GM19468 (cell line): ENCODE data around the gene CD44.

Source experiments
- ATAC-seq: cut with Tn5 transposase; IDR thresholded peaks from one replicate; pipeline ENCODE4 v1.9.1; 2021; ENCODE audit warnings: mild to moderate bottlenecking, moderate library complexity, moderate number of reproducible peaks; ENCODE audit not compliant: unreplicated experiment; ENCODE audit errors: extremely low read depth

The CD44 gene

DNA sequence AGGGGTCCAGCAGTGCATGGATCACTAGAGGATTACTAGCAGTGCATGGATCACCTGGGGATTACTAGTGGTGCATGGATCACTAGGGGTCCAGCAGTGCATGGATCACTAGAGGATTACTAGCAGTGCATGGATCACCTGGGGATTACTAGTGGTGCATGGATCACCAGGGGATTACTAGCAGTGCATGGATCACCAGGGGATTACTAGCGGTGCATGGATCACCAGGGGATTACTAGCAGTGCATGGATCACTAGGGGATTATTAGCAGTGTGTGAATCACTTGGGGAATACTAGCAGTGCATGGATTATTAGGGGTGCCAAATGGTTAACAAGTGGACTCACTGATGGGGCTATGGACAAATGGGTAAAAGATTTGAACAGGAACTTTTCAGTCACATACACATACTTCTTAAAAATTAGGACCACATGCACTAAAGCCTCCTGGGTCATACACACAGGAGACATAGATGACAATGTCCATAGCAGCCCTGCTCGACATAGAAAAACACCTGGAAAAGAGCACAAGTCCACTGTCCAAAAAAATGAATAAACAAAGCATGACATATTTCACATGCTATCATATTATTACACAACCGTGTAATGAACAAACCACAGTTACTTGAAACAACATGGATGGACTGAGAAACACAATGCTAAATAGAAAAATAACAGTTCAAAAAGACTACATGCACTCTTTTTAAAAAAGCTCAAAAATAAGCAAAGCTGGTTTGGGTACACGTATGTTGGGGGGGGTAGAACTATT lies 109.8 kb downstream of the CD44 start:
- ATAC-seq: no peak

DNA sequence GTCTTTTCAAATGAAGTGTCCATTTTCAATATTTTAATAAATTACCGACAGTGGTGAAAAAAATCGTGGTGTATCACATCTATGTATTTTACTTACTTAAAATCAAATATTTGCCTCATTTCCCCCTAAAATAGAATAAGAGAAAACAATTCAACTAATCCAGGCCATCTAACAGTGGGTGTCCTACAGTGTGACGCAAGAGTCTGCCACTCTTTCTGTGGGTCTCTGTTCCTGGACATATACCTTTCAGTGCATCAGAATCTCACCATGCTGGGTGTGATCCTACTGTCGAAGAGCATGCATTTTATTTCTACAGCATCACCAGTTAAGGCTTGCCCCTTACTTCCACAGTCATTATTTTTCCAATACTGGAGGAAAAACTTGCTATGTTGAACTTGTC lies 111.2 kb downstream of the CD44 start:
- no peak for ATAC-seq

DNA sequence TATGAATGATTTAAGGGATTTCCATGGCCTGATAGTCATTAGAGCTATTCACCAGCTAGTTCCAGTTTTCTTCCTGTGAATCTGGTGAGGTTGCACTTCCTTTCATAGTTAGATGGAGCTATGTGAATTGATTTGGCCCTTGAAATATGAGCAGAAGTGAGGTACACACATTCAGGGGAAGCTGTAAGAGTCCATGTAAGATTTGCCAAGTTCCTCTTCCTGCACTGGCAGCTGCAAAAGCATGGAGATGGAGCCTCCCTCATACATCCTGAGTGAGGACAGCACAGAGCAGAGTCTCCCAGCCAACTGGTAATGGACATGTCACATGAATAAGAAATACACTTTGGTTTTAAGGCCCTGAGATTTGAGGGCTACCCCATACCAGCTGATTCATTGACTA lies 111.7 kb downstream of the CD44 start:
- no peak for ATAC-seq

DNA sequence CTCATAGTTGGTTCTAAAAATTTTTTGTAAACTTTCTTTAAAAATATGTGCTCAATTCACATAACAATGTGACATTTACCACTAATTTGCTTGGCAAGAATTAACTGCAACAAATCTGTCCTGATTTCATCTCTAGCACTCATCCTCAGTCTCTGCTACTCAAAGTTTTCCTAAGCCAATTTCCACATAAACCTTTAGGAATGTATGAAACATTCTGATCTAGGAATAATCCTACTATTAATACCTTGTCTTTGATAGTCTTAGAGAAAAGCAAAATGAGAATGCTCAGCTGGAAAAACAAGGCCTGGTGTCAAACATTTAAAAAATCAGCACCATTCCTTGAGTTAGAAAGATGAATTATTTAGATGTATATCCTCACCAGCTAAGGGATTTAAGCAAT lies 114.3 kb downstream of the CD44 start:
- no peak for ATAC-seq

DNA sequence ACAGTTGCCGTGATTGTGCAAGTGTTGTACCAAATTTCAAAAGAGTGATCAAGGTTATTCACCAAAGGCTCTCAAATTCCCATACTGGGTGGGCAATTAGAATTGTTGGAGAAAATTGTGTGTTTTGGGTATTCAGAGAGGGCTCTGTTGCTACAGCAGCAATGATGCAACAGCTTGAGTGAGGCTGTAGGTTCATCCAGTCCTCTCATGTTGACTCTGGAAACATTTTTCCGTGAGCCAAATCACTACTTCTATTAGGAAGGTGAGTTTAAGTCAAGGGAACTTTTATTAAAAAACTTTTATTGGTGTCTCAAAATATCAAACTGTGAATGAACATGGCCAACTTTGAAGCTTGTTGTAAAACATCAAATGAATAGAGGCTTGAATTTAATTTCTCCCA lies 116.5 kb downstream of the CD44 start:
- ATAC-seq: no peak

DNA sequence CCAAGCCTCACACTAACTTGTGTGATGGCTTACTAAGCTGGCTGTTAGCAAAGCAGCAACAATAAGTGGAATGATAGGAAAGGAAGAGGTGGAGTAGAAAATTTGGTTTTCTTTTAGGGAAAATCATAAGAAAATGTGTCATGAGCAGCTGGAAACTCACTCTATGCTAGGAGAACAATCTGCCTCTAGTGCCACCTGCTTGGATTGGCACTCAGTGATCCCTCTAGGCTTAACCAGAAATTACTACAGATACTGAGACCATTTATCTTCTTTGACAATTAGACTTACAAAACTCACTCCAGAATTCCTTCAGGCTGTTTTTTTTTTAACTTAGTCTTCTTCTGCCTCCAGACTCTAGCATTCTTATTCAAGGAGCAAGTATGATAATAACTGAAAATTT lies 117.3 kb downstream of the CD44 start:
- ATAC-seq: no peak

DNA sequence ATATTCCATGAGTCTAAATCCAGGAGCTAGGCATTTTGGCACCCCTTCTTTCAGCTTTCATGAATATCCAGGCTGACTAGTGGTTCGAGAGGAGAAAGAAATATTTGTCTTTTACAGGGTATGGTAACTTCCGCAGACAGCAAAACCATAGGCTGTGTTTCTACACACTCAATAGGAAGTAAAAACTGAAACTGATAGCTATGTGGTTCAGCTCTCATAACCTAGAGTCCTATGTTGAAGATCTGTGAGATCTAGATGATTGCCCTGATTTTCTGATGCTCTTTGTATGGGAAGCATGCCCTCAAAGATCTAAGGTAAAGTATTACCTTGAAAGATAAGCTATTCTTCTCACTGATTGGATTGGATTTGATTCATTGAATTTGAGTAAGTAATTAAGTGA lies 118.3 kb downstream of the CD44 start:
- peak; percentile 93 for ATAC-seq

DNA sequence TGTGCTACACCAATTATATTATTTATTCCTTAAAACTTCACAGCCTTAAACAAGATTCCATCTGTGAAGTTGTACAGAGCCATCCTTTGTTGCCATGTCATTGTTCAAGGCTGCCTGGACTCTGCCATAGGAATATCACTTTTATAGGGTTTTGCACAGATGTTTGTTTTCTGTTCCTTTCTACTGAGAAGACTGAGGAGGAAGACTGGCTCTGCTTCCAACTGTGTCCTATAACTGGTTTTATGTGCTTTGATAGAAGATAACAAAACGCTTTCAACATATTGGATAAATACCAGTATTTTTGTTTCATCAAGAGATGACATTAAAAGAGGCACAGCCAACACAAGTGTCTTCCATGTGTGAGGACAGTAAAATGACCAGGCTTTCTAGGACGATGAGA lies 120.6 kb downstream of the CD44 start:
- no peak for ATAC-seq

DNA sequence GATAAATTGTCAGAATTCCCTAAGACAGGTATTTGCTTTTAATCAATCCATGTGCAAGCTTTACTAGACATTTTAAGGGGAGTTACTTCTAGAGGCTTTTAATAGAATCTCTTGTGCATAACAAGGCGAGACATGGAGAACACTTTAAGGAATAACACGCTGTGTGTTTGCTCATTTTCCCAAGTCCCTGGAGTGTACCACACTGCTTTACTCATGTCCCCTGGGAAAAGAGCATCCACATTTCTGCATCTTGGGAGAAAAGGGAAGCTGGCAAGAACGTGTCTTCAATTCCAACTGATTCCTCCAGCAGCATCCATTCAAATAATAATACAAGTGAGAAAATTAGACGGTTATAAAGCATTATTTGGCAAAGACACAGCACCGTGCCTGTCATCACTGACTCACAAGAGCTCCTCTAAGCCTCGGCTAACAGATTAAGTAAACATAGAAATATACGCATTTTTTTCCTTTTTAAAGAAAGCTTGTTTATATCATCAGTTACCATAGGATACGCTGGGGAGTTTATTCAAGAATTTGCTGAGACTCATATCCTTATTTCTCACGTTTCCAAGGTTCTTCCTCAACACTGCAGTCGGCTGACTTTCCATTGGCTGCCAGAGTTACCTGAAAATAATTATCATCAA lies 121.5 kb downstream of the CD44 start:
- ATAC-seq: no peak

DNA sequence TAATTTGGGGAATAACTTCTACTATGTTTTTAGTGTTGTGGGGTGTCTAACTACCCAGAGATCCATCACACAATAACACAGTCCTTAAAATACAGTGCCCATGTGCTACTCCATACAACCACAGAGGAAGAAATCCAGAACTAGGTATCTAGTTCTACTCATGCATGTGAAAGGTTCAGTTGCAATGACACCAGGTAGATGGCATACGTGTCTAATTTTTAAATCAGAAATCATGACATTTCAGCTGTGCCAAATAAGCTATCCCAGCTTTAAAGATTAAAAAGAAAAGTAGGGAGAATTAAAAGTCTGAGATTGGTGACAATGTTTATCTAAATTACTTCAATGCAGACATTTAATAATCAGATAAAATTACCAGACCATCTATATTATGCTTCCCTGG lies 122.2 kb downstream of the CD44 start:
- ATAC-seq: no peak

DNA sequence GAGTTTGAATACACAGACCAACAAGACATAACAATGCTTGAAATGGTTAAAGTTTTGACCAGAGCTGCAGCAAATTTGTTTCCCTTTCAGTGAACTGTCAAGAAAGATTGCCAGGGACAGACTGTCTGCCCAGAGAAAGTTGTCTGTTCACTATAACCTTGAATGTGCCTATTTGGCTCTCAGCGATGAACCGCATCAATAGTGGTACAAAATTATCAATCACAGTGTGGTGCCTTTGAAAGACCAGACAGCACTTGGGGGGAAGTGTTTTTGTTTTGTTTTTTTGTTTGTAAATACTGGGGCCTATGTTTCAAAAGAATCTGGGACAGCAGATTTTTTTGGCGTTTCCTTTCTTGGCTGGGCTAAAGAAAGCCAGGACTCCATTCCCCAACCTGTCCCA lies 123.1 kb downstream of the CD44 start:
- ATAC-seq: no peak

DNA sequence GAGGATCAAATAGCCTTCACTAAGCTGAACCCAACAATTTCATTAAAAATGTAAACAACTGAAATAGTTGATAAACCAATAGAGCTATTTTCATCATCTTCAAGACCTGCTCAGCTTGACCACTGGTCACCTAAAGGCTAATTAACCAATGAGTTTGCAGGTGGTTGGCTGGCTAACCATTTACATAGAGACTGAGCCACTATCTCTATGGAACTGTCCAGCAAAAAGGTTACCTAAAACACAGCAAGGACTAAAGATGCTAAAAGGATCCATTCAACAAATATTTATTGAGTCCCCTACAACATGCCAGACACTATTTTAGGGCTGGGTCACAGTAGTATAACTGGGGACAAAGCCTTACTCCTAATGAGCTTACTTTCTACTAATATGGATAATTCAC lies 123.8 kb downstream of the CD44 start:
- no peak for ATAC-seq

DNA sequence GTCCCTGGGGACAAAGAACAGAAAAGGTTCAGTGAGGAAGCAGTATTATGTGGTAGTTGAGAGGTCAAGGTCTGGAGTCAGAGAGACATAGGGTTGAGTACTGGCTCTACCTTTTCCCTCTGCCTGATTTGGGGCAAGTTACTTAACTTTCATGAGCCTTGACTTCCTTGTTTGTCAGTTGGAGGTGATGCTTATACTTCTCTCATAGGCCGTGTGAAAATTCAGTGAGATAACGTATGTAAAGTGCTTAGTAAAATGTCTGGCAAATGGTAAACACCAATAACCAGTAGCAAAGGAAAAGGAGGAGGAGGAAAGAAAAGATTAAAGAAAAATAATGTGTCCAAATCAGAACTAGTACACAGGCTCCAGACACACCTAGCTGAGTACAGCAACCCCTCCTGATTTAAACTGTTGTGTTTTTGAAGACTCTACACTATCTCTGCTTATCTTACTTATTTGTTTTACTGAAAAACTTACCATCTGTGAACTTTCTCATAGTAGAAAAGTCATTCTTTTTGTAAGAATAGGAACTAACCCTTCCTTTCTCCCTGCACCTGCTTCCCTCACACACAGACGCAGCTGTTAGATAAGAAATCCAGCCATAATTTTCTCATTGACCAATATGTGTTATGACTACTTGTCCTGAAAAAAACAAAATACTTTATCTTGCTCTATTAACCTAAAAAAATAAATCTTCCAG lies 126.9 kb downstream of the CD44 start:
- ATAC-seq: no peak

DNA sequence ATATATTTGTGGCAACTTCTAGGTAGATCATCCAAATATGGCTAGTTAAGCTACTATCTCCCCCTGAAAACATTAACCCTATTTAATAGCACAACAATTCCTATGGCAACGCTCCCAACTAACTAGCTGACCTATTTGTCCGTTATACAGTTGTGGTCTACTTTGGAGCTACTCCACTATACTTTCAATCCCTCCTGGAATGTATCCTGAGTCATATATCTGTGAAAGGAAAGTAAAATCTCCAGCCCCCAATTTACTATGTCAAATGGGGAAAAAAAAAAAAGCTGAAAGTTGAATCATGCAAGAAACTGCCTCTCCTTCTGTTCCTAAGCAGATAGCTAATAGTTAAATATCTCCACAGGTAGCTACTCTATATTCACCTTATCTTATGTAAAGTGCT lies 128.5 kb downstream of the CD44 start:
- no peak for ATAC-seq

DNA sequence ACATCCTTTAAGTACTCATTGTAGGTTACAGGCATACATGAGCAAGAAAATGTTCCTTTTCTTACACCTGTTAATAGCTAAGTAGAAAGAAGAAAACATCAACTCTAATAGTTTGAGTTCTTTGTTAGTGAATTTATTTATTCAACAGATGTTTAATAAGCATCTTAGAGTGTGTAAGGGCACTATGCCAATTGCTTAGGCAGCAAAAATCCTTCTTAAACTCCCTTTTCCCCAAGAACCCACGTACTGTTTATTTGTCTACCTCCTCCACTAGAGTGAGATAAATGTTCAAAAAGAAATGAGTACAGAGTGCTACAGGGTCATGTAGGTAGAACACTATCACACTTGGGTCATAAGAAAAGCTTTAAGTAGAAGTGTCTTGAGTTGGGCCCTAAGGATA lies 131.4 kb downstream of the CD44 start:
- ATAC-seq: no peak

DNA sequence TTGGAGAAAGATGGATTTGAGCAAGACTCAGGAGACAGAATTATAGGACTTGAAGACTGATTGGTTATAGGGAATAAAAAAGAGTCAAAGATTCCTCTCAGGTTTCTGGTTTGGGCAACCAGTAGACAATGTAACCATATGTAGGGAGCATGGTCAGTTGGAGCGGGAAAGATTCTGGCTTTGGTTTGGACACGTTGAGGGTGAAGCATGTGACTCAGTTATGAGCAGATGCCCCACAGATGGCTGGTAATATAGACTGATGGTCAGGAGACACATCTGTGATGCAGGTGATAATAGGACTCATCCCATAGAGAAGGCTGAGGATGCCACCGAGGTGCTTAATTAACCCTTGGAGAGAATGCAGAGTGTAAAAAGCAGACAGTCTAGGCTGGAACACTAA lies 132.1 kb downstream of the CD44 start:
- no peak for ATAC-seq

DNA sequence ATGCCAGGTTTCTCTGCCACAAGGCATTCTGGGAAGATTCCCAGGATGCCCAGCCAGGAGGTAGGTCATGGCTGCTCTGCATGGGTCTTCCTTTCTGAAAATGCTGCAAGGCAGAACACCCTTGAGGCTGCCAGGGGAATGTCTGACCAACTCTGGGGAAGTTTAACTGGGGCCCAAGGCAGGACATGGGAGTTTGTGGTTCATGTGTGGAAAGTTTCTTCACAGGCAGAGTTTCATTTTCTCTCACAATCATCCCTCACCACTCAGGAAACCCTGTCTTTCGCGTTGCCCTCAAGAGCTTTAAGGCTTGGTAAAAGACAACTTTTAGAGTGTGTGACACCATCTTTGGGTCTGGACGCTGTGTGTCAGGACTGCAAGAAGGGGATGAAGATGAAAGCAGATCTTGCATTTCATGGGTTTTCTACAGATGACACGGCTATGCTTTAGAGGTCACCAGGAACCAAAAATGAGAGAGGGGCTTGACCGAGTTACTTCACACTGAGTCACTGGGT lies 133.5 kb downstream of the CD44 start:
- ATAC-seq: peak; percentile 76

DNA sequence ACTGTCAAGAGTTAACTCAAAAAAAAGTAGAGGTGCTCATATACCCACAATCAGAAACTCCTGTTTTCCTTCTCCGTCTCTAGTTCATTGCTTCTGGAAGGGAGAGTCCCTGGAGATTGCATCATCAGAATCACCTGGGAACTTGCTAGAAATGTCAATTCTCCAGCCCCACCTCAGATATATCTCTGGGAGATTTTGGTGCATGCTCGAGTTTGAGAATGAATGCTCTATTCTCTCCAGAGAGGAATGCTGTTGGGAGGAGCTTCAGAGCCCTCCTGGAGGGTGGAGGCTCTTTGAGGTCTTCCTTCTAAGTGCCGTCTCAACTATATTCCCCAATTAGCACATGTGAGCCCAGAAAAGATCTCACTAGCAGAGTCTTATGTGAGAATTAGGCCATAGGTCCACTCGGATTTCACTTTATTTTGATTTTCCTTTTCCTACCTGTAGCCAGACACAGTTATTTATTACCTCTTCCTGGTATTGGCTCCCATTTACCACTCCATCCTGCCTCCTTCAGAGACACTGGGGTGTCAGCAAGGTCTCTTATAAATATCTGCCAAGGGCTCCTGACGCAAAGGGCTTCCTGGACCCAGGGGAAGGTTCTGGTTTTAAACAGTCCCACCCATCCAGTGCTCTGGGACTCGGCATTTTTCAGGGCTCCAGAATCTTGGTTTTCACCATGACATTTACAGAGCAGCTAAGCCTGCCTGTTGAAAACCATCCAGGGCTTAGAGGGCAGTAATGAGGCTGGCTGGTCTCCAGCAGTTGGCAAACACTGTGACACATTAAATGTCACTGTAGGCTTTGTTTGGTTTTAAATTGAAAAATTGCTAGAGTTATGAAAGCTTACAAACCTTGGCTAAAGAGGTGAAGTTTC lies 136.2 kb downstream of the CD44 start:
- no peak for ATAC-seq

DNA sequence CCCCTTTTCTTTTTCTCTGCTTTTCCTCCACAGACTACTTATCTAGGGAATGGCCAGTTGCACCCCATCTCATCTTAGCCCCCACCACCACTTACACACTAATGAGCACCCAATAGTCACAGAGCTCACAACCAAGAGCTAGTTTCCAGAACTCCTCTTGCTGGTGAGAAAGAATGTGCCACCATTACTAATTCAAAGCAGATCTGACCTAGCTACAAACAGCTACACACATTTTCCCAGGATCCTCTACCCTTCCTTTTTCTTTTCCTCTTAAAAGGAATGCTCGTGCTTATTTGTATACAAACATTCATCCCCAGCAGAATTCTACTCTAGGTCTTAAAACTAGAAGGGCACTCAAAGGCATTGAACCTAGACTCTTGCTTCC lies 136.8 kb downstream of the CD44 start:
- ATAC-seq: no peak

DNA sequence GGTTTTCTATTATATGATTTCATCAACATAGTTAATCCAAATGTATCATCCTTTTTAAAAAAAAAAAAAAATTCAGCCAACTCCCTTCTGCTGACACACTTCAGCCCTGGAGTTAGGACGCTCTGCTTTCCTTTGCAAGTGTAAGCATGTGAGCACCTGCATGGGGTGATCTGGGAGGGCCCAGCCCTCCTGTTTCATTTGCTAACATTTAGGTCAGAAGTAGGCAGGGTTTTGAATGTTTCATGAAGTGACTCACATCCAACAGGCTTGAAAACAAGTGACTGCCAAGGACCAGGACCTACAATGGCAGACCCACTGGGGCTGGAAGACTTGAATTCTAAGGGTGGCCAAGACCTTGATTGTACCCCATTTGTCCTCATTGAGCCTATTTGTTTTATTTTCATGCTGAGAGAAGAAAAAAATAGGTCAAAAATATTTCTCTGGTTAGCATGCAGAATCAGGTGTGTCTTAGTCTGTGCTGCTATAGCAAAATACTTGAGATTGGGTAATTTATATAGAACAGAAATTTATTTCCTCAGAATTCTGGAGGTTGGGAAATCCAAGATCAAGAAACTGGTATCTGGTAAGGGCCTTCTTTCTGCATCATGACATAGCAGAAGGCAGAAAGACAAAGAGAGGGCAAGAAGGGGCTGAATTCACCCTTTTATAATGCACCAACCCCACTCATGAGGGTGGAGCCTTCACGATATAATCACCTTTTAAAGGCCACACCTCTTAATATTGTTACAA lies 137.6 kb downstream of the CD44 start:
- ATAC-seq: no peak
